ENCODE data around the gene ATP5F1D. TPM values are rescaled to one million over a fixed set of nuclear protein-coding genes. Genes with fewer than 3 reads are reported as not detected.

ATP5F1D gene
- total RNA-seq, 1 experiment from 2014 or later = 179 TPM

DNA sequence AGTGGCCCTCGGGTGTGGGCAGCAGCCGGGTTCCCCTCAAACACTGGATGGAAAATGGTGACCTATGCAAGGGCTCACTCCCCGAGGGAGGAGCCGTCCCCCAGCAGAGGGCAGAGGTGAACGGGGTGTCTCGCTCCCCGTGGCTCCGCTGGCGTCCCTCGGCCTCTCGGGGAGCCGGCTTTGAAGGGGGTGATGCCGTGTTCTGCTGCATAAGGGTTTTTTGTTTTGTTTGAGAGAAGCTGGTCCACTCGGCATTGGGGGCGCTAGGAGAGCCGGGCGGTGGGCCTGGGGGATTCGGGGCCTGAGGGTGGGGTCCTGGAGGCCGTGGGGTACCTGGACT lies 48.1 kb downstream of the ATP5F1D start:
- Mint-ChIP-seq H3K27me3 (ENCODE audit: low read depth) (peaks cover 13% of the 10 kb centered on the region), H3K4me3 (no peak overlapping the region), H3K9me3 (no peaks in the 10 kb centered on the region), H3K27ac (no peak overlapping the region), H3K36me3 (ENCODE audit: insufficient read depth in 1 of 3, low read depth in 3 of 3) (no peaks in the 10 kb centered on the region), H3K4me1 (peaks cover 2 to 17% of the 10 kb centered on the region in 2 experiments; a peak in 3 of 4 replicates)
- no peak overlapping the region for H4K91ac ChIP-seq (ENCODE audit: insufficient read length, low read depth, low read length)
- TF ChIP-seq, protein P1, sequence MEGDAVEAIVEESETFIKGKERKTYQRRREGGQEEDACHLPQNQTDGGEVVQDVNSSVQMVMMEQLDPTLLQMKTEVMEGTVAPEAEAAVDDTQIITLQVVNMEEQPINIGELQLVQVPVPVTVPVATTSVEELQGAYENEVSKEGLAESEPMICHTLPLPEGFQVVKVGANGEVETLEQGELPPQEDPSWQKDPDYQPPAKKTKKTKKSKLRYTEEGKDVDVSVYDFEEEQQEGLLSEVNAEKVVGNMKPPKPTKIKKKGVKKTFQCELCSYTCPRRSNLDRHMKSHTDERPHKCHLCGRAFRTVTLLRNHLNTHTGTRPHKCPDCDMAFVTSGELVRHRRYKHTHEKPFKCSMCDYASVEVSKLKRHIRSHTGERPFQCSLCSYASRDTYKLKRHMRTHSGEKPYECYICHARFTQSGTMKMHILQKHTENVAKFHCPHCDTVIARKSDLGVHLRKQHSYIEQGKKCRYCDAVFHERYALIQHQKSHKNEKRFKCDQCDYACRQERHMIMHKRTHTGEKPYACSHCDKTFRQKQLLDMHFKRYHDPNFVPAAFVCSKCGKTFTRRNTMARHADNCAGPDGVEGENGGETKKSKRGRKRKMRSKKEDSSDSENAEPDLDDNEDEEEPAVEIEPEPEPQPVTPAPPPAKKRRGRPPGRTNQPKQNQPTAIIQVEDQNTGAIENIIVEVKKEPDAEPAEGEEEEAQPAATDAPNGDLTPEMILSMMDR (conservative IDR thresholded peaks at IDR 0.05) = no peak
- H3K56ac ChIP-seq (ENCODE audit: insufficient read length, low read depth, low read length) = no peak overlapping the region
- no peak overlapping the region for H4K5ac ChIP-seq (ENCODE audit: insufficient read length, low read depth, low read length)
- no peak overlapping the region for H2BK20ac ChIP-seq (ENCODE audit: low read depth, low read length, poor library complexity, severe bottlenecking)
- H3K23ac ChIP-seq (ENCODE audit: insufficient read length, low read depth, low read length) = no peak overlapping the region
- H3K79me1 ChIP-seq (ENCODE audit: insufficient read depth, low read depth, low read length, poor library complexity, severe bottlenecking) = no peaks in the 10 kb centered on the region
- no peak overlapping the region for H2BK120ac ChIP-seq (ENCODE audit: low read depth, low read length, poor library complexity, severe bottlenecking)
- H3K23me2 ChIP-seq (ENCODE audit: insufficient read length, low read depth, low read length, poor library complexity, severe bottlenecking) = peaks cover 4% of the 10 kb centered on the region
- no peak overlapping the region for H3K27ac ChIP-seq (ENCODE audit: insufficient read length, low read depth, low read length)
- no peaks in the 10 kb centered on the region for H4K20me1 ChIP-seq (ENCODE audit: control insufficient read depth, insufficient read depth, insufficient read length)
- no peak overlapping the region for H2BK15ac ChIP-seq (ENCODE audit: low read depth, low read length)
- no peak overlapping the region for H2BK12ac ChIP-seq (ENCODE audit: insufficient read length, low read depth, low read length)
- no peak overlapping the region for H4K8ac ChIP-seq (replicated peaks; ENCODE audit: insufficient read length, low read depth, low read length)
- DNase-seq = no peak
- H3K79me2 ChIP-seq (ENCODE audit: insufficient read depth, low read length) = peaks cover 2% of the 10 kb centered on the region; the same call in 1 of the 2 replicates
- H2AK5ac ChIP-seq (ENCODE audit: insufficient read length, low read length) = no peak overlapping the region
- H2AFZ ChIP-seq (ENCODE audit: low read length) = no peak overlapping the region
- no peak overlapping the region for H2BK5ac ChIP-seq (ENCODE audit: insufficient read length, low read length)
- no peak overlapping the region for H3K4me2 ChIP-seq (ENCODE audit: insufficient read depth, insufficient read length, low read length)
- H3K9me3 ChIP-seq (ENCODE audit: control insufficient read depth, low read depth, low read length) = no peaks in the 10 kb centered on the region
- no CpG with 5 or more reads among the region's 19 CpGs for WGBS (ENCODE audit: extremely low coverage, insufficient read length, low lambda C conversion rate)
- no peak overlapping the region for H3K14ac ChIP-seq (ENCODE audit: insufficient read depth, low read length)
- H3K4ac ChIP-seq (ENCODE audit: low read depth, low read length) = no peak overlapping the region
- H3K9ac ChIP-seq (ENCODE audit: extremely low read depth, insufficient read length, low read length) = no peak overlapping the region
- no peaks in the 10 kb centered on the region for H3K27me3 ChIP-seq (ENCODE audit: insufficient read depth, low read length)
- H3K18ac ChIP-seq (ENCODE audit: insufficient read length, low read depth, low read length) = no peak overlapping the region
- H3T11ph ChIP-seq (ENCODE audit: low read length) = no peak overlapping the region
- H3K4me1 ChIP-seq (ENCODE audit: insufficient read depth, low read length) = no peaks in the 10 kb centered on the region

Measured in H9 (cell line).